Epithelial cell of alveolus of lung (primary cell): ENCODE data around the gene ZNF497. TPM values are rescaled to one million over a fixed set of nuclear protein-coding genes. Genes with fewer than 3 reads are reported as not detected.

ENCODE experiments used
- total RNA-seq: library from RNA; depleted of rRNA; stranded (reverse); fragments of >200 nt; gene quantifications from 2 replicates; pipeline ENCODE4 v1.2.1, GENCODE V29; 2015

Gene ZNF497
- 0.52 and 1.5 TPM in 2 replicates for total RNA-seq

GRCh38 chr19:58362272-58362994 is at the start of gene ZNF497:
TSS of gene ZNF497 (minus strand) at chr19:58362751. CDS start at chr19:58357635, 5,116 bp downstream.

GRCh38 chr19:58408152-58409009 is 45.8 kb upstream of the ZNF497 start, which contains the start of gene ZNF584:
TSS of gene ZNF584 (plus strand) at chr19:58408649. CDS start at chr19:58409148, 499 bp downstream.

GRCh38 chr19:58395220-58395978 is 32.8 kb upstream of the ZNF497 start, which contains the start of gene RNF225:
TSS of gene RNF225 (plus strand) at chr19:58395656. CDS start at chr19:58396090, 434 bp downstream.

GRCh38 chr19:58386576-58387337 is 24.2 kb upstream of the ZNF497 start, which contains the start of gene RPS5:
TSS of gene RPS5 (plus strand) at chr19:58387269. CDS start at chr19:58388138, 869 bp downstream.

GRCh38 chr19:58380662-58381459 is 18.3 kb upstream of the ZNF497 start, which contains the start of gene ZNF837:
TSS of gene ZNF837 (minus strand) at chr19:58381030. CDS start at chr19:58369332, 11,698 bp downstream.

GRCh38 chr19:58352760-58353671 is 9.5 kb downstream of the ZNF497 start, which contains the start of gene A1BG:
TSS of gene A1BG (minus strand) at chr19:58353492. CDS start at chr19:58353437, 55 bp downstream.

GRCh38 chr19:58326914-58327726 is 35.4 kb downstream of the ZNF497 start, which contains the start of gene ZSCAN22:
TSS of gene ZSCAN22 (plus strand) at chr19:58326994. CDS start at chr19:58334803, 7,809 bp downstream.

GRCh38 chr19:58305065-58305931 is 57.3 kb downstream of the ZNF497 start, which contains the start of gene ERVK3-1:
TSS of gene ERVK3-1 (plus strand) at chr19:58305377. CDS start at chr19:58312169, 6,792 bp downstream.

Other genes starting within 250 kb of the ZNF497 start
- 5.7 and 11.2 TPM in 2 replicates for gene ZNF329, start 212.0 kb downstream of the ZNF497 start, total RNA-seq
- 20.8 and 21.2 TPM in 2 replicates for gene ZNF274, start 179.7 kb downstream of the ZNF497 start, total RNA-seq
- 27.8 and 37.7 TPM in 2 replicates for gene ZNF544, start 133.8 kb downstream of the ZNF497 start, total RNA-seq
- gene ZNF8, start 83.8 kb downstream of the ZNF497 start, total RNA-seq: 4.8 and 8.3 TPM in 2 replicates
- 22.1 and 35.2 TPM in 2 replicates for gene ERVK3-1, start 57.4 kb downstream of the ZNF497 start, total RNA-seq
- gene ZSCAN22, start 35.8 kb downstream of the ZNF497 start, total RNA-seq: 1.4 and 2.6 TPM in 2 replicates
- 5.0 and 69.1 TPM in 2 replicates for gene A1BG, start 9.3 kb downstream of the ZNF497 start, total RNA-seq
- gene ZNF837, start 18.3 kb upstream of the ZNF497 start, total RNA-seq: 3.6 and 9.1 TPM in 2 replicates
- gene RPS5, start 24.5 kb upstream of the ZNF497 start, total RNA-seq: 2,789 and 3,465 TPM in 2 replicates
- 2.0 TPM in 1 of 2 replicates, not detected in the other for gene RNF225, start 32.9 kb upstream of the ZNF497 start, total RNA-seq
- 12.3 and 13.3 TPM in 2 replicates for gene ZNF584, start 45.9 kb upstream of the ZNF497 start, total RNA-seq
- gene ZNF132, start 77.4 kb upstream of the ZNF497 start, total RNA-seq: 3.7 and 5.9 TPM in 2 replicates
- 3.6 and 5.6 TPM in 2 replicates for gene ZNF324B, start 88.9 kb upstream of the ZNF497 start, total RNA-seq
- 12.3 and 13.2 TPM in 2 replicates for gene ZNF324, start 104.3 kb upstream of the ZNF497 start, total RNA-seq
- gene ZNF446, start 113.6 kb upstream of the ZNF497 start, total RNA-seq: 8.0 and 11.5 TPM in 2 replicates
- gene SLC27A5, start 149.2 kb upstream of the ZNF497 start, total RNA-seq: 12.4 and 12.5 TPM in 2 replicates
- 12.4 and 15.0 TPM in 2 replicates for gene ZBTB45, start 157.1 kb upstream of the ZNF497 start, total RNA-seq
- 357 and 476 TPM in 2 replicates for gene TRIM28, start 181.3 kb upstream of the ZNF497 start, total RNA-seq
- 132 and 211 TPM in 2 replicates for gene CHMP2A, start 192.4 kb upstream of the ZNF497 start, total RNA-seq
- gene UBE2M, start 195.9 kb upstream of the ZNF497 start, total RNA-seq: 31.3 and 45.5 TPM in 2 replicates
- 3.9 and 14.6 TPM in 2 replicates for gene MZF1, start 210.6 kb upstream of the ZNF497 start, total RNA-seq